Measurements from ENCODE around the gene KRTAP5-7. TPM values are rescaled to one million over a fixed set of nuclear protein-coding genes. Genes with fewer than 3 reads are reported as not detected.
"Not testable (repeated sequence)": the region's sequence is repeated elsewhere in the genome, so short reads cannot be mapped to it uniquely, and the experiment has no call there.

The KRTAP5-7 gene
- total RNA-seq, 1 donor from 2014 or later: not detected

GRCh38 chr11:71527576-71528210 lies 626 bp downstream of the KRTAP5-7 start:
- DNase-seq (ENCODE audit: low read depth): no peak
- Histone ChIP-seq H3K9ac (ENCODE audit: low read length) (no peak overlapping the region), H3K4me3 (ENCODE audit: insufficient read depth, low read depth, low read length) (no peak overlapping the region), H3K27me3 (ENCODE audit: insufficient read depth, low read length) (no peaks in the 10 kb centered on the region), H3K79me2 (ENCODE audit: insufficient read depth, low read length) (no peaks in the 10 kb centered on the region), H3K36me3 (ENCODE audit: insufficient read depth, low read length) (no peaks in the 10 kb centered on the region), H3K4me2 (ENCODE audit: low read length) (no peak overlapping the region), H3K9me3 (ENCODE audit: insufficient read depth, low read depth, low read length) (no peaks in the 10 kb centered on the region), H2AFZ (ENCODE audit: low read depth, low read length) (no peak overlapping the region), H4K20me1 (ENCODE audit: insufficient read depth, low read length) (no peaks in the 10 kb centered on the region), H3K27ac (ENCODE audit: low read depth, low read length) (no peak overlapping the region), H3K4me1 (ENCODE audit: insufficient read depth, low read length) (no peaks in the 10 kb centered on the region)
- Mint-ChIP-seq H3K4me1 (ENCODE audit: low read depth, unreplicated experiment) (no peaks in the 10 kb centered on the region), H3K27me3 (ENCODE audit: low read depth, unreplicated experiment) (peaks cover 42% of the 10 kb centered on the region), H3K4me3 (ENCODE audit: unreplicated experiment) (no peak overlapping the region), H3K27ac (ENCODE audit: unreplicated experiment) (no peak overlapping the region), H3K36me3 (ENCODE audit: low read depth, unreplicated experiment) (peaks cover 5% of the 10 kb centered on the region), H3K9me3 (ENCODE audit: unreplicated experiment) (peaks cover 8% of the 10 kb centered on the region)
- no peak for FAIRE-seq
- no peak for TF ChIP-seq EZH2 (IDR thresholded peaks at IDR 0.05; ENCODE audit: insufficient read depth, low read length)
- no peak for TF ChIP-seq CTCF (IDR thresholded peaks at IDR 0.05; ENCODE audit: insufficient read depth, low read depth, low read length)

- no peak for FAIRE-seq
- no peak for DNase-seq (ENCODE audit: low read depth)
- no peak overlapping the region for H3K4me3 Mint-ChIP-seq (ENCODE audit: unreplicated experiment)
- Histone ChIP-seq H3K9ac (ENCODE audit: low read length) (no peak overlapping the region), H3K4me2 (ENCODE audit: low read length) (no peak overlapping the region), H3K27ac (ENCODE audit: low read depth, low read length) (no peak overlapping the region), H3K4me1 (ENCODE audit: insufficient read depth, low read length) (no peaks in the 10 kb centered on the region), H4K20me1 (ENCODE audit: insufficient read depth, low read length) (no peaks in the 10 kb centered on the region), H3K79me2 (ENCODE audit: insufficient read depth, low read length) (no peaks in the 10 kb centered on the region), H3K27me3 (ENCODE audit: insufficient read depth, low read length) (no peaks in the 10 kb centered on the region), H3K4me3 (ENCODE audit: insufficient read depth, low read depth, low read length) (no peak overlapping the region), H3K36me3 (ENCODE audit: insufficient read depth, low read length) (no peaks in the 10 kb centered on the region), H2AFZ (ENCODE audit: low read depth, low read length) (no peak overlapping the region), H3K9me3 (ENCODE audit: insufficient read depth, low read depth, low read length) (no peaks in the 10 kb centered on the region)
- peaks cover 6% of the 10 kb centered on the region for H3K9me3 Mint-ChIP-seq (ENCODE audit: unreplicated experiment)
- H3K27ac Mint-ChIP-seq (ENCODE audit: unreplicated experiment): no peak overlapping the region
- peaks cover 5% of the 10 kb centered on the region for H3K36me3 Mint-ChIP-seq (ENCODE audit: low read depth, unreplicated experiment)
- peaks cover 39% of the 10 kb centered on the region for H3K27me3 Mint-ChIP-seq (ENCODE audit: low read depth, unreplicated experiment)
- no peaks in the 10 kb centered on the region for H3K4me1 Mint-ChIP-seq (ENCODE audit: low read depth, unreplicated experiment)
- TF ChIP-seq CTCF (IDR thresholded peaks at IDR 0.05; ENCODE audit: insufficient read depth, low read depth, low read length) (no peak), EZH2 (IDR thresholded peaks at IDR 0.05; ENCODE audit: insufficient read depth, low read length) (no peak)
Observed at GRCh38 chr11:71530602-71531001, 3.5 kb downstream of the KRTAP5-7 start.

GRCh38 chr11:71532036-71532610 lies 5.1 kb downstream of the KRTAP5-7 start:
- Histone ChIP-seq H3K9me3 (ENCODE audit: insufficient read depth, low read depth, low read length) (no peaks in the 10 kb centered on the region), H3K4me1 (ENCODE audit: insufficient read depth, low read length) (no peaks in the 10 kb centered on the region), H3K27me3 (ENCODE audit: insufficient read depth, low read length) (no peaks in the 10 kb centered on the region), H2AFZ (ENCODE audit: low read depth, low read length) (no peak overlapping the region), H3K27ac (ENCODE audit: low read depth, low read length) (no peak overlapping the region), H3K4me2 (ENCODE audit: low read length) (no peak overlapping the region), H3K9ac (ENCODE audit: low read length) (no peak overlapping the region), H3K79me2 (ENCODE audit: insufficient read depth, low read length) (no peaks in the 10 kb centered on the region), H3K4me3 (ENCODE audit: insufficient read depth, low read depth, low read length) (no peak overlapping the region), H3K36me3 (ENCODE audit: insufficient read depth, low read length) (no peaks in the 10 kb centered on the region), H4K20me1 (ENCODE audit: insufficient read depth, low read length) (no peaks in the 10 kb centered on the region)
- peaks cover 2% of the 10 kb centered on the region for H3K36me3 Mint-ChIP-seq (ENCODE audit: low read depth, unreplicated experiment)
- H3K4me1 Mint-ChIP-seq (ENCODE audit: low read depth, unreplicated experiment): no peaks in the 10 kb centered on the region
- TF ChIP-seq EZH2 (IDR thresholded peaks at IDR 0.05; ENCODE audit: insufficient read depth, low read length): no peak
- TF ChIP-seq CTCF (IDR thresholded peaks at IDR 0.05; ENCODE audit: insufficient read depth, low read depth, low read length): no peak
- H3K4me3 Mint-ChIP-seq (ENCODE audit: unreplicated experiment): no peak overlapping the region
- FAIRE-seq (no peak), DNase-seq (ENCODE audit: low read depth) (no peak)
- H3K27ac Mint-ChIP-seq (ENCODE audit: unreplicated experiment): no peak overlapping the region
- peaks cover 6% of the 10 kb centered on the region for H3K9me3 Mint-ChIP-seq (ENCODE audit: unreplicated experiment)
- H3K27me3 Mint-ChIP-seq (ENCODE audit: low read depth, unreplicated experiment): peaks cover 31% of the 10 kb centered on the region

GRCh38 chr11:71534711-71535608 lies 7.9 kb downstream of the KRTAP5-7 start:
- not testable (repeated sequence) for H3K4me3 Mint-ChIP-seq (ENCODE audit: unreplicated experiment); H3K79me2 ChIP-seq (ENCODE audit: insufficient read depth, low read length); DNase-seq (ENCODE audit: low read depth); H3K9ac ChIP-seq (ENCODE audit: low read length); H3K27ac ChIP-seq (ENCODE audit: low read depth, low read length); H3K36me3 Mint-ChIP-seq (ENCODE audit: low read depth, unreplicated experiment); H2AFZ ChIP-seq (ENCODE audit: low read depth, low read length); H3K4me3 ChIP-seq (ENCODE audit: insufficient read depth, low read depth, low read length); H4K20me1 ChIP-seq (ENCODE audit: insufficient read depth, low read length); H3K27me3 ChIP-seq (ENCODE audit: insufficient read depth, low read length); H3K27ac Mint-ChIP-seq (ENCODE audit: unreplicated experiment); H3K36me3 ChIP-seq (ENCODE audit: insufficient read depth, low read length); H3K4me1 ChIP-seq (ENCODE audit: insufficient read depth, low read length); H3K9me3 ChIP-seq (ENCODE audit: insufficient read depth, low read depth, low read length); H3K4me1 Mint-ChIP-seq (ENCODE audit: low read depth, unreplicated experiment); H3K4me2 ChIP-seq (ENCODE audit: low read length); FAIRE-seq; H3K9me3 Mint-ChIP-seq (ENCODE audit: unreplicated experiment)
- peaks cover 18% of the 10 kb centered on the region for H3K27me3 Mint-ChIP-seq (ENCODE audit: low read depth, unreplicated experiment)
